KOPT-K1 (cell line): ENCODE data around the gene FRMD8.

ENCODE experiments used
- H3K27ac ChIP-seq: fragments of 200-600 bp; sonication (generic); 2 replicates; pipeline ENCODE4 v1.5.1; 2016; ENCODE audit warnings: antibody characterized with exemption, mild to moderate bottlenecking, low read depth, low read length; ENCODE audit not compliant: poor library complexity, severe bottlenecking
- H3K36me3 ChIP-seq: fragments of 200-600 bp; sonication (generic); 2 replicates; pipeline ENCODE4 v1.5.1; 2017; ENCODE audit warnings: antibody characterized with exemption, mild to moderate bottlenecking, low read length, moderate library complexity; ENCODE audit not compliant: insufficient read depth
- H3K9me3 ChIP-seq: fragments of 200-600 bp; sonication (generic); 2 replicates; pipeline ENCODE4 v1.5.1; 2017; ENCODE audit warnings: antibody characterized with exemption, low read length, mild to moderate bottlenecking; ENCODE audit not compliant: insufficient read depth, poor library complexity, severe bottlenecking

The FRMD8 gene

DNA sequence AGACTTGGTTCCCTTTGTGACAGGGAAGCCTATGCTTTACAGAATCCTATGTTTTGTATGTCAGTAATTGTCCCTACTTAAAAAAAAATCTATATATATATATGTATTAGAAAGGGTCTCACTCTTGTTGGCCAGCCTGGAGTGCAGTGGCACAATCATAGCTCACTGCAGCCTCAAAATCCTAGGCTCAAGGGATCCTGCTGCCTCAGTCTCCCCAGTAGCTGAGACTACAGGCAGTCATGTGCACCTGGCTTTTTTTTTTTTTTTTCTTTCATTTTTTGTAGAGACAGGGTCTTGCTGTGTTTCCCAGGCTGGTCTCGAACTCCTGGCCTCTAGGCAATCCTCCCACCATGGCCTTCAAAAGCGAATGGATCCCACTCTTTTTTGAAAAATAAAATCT, 34.1 kb downstream of the FRMD8 start:
- peak overlapping the region; percentile 99 for H3K27ac ChIP-seq
- H3K9me3 ChIP-seq = no peaks in the 10 kb centered on the region
- H3K36me3 ChIP-seq = 0 out of 2 replicates have a peak, but pooled peaks cover 12% of the 10 kb centered on the region

DNA sequence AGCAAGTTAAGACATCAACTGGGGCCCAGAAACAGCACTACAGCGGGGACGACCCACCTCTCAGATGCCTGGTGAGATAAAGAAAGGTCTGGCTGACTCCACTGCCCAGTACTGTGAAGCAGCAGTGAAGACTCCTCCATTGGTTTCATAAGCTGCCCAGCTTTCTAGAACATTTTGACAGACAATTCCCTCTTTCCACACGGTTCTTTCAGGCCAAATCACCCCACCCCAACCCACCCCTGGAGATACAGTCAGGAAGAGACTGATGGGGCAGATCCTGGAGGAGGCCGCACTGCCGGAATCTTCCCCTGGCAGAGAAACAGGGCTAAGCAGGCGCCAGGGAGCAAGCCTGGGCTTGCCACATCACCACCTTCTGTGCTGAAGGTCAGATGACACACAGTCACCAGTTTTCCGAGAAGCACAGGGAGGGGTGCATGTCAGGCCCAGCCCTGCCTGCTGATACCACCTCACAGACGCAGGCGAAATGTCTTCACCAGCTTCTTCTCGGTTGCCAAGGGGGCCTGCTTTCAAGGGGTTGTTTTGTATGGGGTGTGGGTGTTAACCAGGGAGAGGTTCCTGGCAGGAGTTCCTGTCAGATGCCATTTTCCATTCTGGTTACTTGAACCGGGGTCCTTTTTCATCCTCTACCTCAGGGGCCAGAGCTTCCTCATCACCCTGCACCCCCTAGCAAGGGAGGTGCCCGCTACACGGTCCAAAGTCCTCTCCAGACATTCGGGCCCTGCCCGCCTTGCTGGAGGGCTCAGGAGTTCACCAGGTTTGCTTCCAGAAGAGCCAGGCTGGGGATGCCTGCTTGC, 34.7 kb downstream of the FRMD8 start:
- no peaks in the 10 kb centered on the region for H3K9me3 ChIP-seq
- H3K36me3 ChIP-seq = peaks cover 19% of the 10 kb centered on the region; the same call in 1 of the 2 replicates
- peak overlapping the region; percentile 99 for H3K27ac ChIP-seq

DNA sequence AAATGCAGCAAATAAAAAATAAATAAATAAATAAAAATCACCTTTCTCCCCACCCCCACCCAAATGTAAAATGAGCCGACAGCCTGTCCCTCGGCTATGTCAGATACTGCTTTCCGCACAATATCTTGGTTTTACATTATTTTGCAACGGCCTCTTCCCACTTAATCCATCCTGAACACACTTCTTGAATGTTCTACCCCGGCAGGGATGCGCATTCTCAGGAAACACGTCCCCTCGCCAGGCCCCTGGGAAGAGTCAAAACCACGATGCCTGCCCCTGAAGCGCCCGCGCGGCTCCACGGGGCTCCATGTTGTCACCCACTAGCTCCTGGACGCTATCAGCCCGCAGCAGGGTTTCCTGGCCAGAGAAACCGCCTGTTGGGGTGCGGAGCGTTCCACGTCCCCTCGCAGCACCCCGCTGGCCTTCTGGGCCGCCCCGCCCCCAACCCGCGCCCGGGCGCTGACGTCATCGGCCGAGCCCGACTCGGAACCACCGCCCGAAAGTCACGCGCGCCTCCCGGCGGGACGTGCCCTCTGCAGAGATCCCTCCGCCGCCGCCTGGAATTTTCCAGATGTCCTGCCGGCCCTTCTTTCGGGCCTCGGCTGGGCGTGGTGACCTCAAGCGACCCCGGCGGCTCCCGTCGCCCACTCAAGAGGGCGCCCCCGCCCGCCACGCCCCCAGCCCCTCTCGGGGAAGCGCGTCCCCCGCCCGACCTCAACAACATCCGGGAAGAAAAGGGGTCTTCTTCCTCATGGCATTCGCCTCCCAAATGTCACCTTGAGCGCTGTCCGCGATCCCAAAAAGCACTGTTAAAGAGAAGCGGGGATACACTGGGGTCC, 35.6 kb downstream of the FRMD8 start:
- Histone ChIP-seq H3K36me3 (peaks cover 27% of the 10 kb centered on the region), H3K27ac (peak overlapping the region; percentile 99), H3K9me3 (no peaks in the 10 kb centered on the region)

DNA sequence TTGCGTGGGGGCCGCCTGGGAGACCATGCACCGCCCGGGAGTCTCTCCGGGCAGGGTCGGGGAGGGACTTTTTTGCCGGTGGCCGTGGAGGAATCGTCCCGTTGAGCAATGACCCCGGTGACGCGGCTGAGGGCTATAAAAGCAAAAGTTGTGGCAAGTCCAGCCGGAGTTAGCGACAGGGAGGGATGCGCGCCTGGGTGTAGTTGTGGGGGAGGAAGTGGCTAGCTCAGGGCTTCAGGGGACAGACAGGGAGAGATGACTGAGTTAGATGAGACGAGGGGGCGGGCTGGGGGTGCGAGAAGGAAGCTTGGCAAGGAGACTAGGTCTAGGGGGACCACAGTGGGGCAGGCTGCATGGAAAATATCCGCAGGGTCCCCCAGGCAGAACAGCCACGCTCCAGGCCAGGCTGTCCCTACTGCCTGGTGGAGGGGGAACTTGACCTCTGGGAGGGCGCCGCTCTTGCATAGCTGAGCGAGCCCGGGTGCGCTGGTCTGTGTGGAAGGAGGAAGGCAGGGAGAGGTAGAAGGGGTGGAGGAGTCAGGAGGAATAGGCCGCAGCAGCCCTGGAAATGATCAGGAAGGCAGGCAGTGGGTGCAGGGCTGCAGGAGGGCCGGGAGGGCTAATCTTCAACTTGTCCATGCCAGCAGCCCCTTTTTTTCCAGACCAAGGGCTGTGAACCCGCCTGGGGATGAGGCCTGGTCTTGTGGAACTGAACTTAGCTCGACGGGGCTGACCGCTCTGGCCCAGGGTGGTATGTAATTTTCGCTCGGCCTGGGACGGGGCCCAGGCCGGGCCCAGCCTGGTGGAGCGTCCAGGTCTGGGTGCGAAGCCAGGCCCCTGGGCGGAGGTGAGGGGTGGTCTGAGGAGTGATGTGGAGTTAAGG, 36.4 kb downstream of the FRMD8 start, which contains the start of gene NEAT1:
TSS of gene NEAT1 (plus strand) at position 166 of the 883 bp plus-strand sequence.
- H3K27ac ChIP-seq = peak within 1 kb of the TSS; percentile 99
- no peaks in the 10 kb centered on the region for H3K9me3 ChIP-seq
- peaks cover 30% of the 10 kb centered on the region for H3K36me3 ChIP-seq

DNA sequence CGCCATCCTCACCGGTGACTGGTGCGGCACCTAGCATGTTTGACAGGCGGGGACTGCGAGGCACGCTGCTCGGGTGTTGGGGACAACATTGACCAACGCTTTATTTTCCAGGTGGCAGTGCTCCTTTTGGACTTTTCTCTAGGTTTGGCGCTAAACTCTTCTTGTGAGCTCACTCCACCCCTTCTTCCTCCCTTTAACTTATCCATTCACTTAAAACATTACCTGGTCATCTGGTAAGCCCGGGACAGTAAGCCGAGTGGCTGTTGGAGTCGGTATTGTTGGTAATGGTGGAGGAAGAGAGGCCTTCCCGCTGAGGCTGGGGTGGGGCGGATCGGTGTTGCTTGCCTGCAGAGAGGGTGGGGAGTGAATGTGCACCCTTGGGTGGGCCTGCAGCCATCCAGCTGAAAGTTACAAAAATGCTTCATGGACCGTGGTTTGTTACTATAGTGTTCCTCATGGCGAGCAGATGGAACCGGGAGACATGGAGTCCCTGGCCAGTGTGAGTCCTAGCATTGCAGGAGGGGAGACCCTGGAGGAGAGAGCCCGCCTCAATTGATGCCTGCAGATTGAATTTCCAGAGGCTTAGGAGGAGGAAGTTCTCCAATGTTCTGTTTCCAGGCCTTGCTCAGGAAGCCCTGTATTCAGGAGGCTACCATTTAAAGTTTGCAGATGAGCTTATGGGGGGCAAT, 37.2 kb downstream of the FRMD8 start:
- H3K27ac ChIP-seq = peak overlapping the region; percentile 99
- H3K36me3 ChIP-seq = peaks cover 30% of the 10 kb centered on the region
- H3K9me3 ChIP-seq = no peaks in the 10 kb centered on the region

DNA sequence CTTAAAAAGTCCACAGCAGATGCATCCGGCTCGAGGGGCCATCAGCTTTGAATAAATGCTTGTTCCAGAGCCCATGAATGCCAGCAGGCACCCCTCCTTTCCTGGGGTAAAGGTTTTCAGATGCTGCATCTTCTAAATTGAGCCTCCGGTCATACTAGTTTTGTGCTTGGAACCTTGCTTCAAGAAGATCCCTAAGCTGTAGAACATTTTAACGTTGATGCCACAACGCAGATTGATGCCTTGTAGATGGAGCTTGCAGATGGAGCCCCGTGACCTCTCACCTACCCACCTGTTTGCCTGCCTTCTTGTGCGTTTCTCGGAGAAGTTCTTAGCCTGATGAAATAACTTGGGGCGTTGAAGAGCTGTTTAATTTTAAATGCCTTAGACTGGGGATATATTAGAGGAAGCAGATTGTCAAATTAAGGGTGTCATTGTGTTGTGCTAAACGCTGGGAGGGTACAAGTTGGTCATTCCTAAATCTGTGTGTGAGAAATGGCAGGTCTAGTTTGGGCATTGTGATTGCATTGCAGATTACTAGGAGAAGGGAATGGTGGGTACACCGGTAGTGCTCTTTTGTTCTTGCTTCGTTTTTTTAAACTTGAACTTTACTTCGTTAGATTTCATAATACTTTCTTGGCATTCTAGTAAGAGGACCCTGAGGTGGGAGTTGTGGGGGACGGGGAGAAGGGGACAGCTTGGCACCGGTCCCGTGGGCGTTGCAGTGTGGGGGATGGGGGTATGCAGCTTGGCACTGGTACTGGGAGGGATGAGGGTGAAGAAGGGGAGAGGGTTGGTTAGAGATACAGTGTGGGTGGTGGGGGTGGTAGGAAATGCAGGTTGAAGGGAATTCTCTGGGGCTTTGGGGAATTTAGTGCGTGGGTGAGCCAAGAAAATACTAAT, 38.0 kb downstream of the FRMD8 start:
- Histone ChIP-seq H3K27ac (peak overlapping the region; percentile 99), H3K9me3 (no peaks in the 10 kb centered on the region), H3K36me3 (peaks cover 30% of the 10 kb centered on the region)

DNA sequence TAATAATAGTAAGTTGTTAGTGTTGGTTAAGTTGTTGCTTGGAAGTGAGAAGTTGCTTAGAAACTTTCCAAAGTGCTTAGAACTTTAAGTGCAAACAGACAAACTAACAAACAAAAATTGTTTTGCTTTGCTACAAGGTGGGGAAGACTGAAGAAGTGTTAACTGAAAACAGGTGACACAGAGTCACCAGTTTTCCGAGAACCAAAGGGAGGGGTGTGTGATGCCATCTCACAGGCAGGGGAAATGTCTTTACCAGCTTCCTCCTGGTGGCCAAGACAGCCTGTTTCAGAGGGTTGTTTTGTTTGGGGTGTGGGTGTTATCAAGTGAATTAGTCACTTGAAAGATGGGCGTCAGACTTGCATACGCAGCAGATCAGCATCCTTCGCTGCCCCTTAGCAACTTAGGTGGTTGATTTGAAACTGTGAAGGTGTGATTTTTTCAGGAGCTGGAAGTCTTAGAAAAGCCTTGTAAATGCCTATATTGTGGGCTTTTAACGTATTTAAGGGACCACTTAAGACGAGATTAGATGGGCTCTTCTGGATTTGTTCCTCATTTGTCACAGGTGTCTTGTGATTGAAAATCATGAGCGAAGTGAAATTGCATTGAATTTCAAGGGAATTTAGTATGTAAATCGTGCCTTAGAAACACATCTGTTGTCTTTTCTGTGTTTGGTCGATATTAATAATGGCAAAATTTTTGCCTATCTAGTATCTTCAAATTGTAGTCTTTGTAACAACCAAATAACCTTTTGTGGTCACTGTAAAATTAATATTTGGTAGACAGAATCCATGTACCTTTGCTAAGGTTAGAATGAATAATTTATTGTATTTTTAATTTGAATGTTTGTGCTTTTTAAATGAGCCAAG, 38.9 kb downstream of the FRMD8 start:
- Histone ChIP-seq H3K36me3 (peaks cover 30% of the 10 kb centered on the region), H3K27ac (peak overlapping the region; percentile 99), H3K9me3 (no peaks in the 10 kb centered on the region)

DNA sequence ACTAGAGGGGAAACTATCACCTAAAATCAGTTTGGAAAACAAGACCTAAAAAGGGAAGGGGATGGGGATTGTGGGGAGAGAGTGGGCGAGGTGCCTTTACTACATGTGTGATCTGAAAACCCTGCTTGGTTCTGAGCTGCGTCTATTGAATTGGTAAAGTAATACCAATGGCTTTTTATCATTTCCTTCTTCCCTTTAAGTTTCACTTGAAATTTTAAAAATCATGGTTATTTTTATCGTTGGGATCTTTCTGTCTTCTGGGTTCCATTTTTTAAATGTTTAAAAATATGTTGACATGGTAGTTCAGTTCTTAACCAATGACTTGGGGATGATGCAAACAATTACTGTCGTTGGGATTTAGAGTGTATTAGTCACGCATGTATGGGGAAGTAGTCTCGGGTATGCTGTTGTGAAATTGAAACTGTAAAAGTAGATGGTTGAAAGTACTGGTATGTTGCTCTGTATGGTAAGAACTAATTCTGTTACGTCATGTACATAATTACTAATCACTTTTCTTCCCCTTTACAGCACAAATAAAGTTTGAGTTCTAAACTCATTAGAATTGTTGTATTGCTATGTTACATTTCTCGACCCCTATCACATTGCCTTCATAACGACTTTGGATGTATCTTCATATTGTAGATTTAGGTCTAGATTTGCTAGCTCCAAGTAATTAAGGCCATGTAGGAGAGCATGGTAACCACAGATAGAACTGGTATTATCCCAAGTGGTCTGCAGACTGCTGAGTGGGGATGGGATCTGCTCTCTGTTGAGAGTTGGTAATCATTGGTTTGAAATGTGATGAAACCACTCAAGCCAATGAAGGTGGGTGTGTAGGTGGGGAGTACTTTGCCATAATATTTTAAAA, 39.8 kb downstream of the FRMD8 start:
- H3K36me3 ChIP-seq = peaks cover 30% of the 10 kb centered on the region
- H3K27ac ChIP-seq = peak overlapping the region; percentile 99
- no peaks in the 10 kb centered on the region for H3K9me3 ChIP-seq

DNA sequence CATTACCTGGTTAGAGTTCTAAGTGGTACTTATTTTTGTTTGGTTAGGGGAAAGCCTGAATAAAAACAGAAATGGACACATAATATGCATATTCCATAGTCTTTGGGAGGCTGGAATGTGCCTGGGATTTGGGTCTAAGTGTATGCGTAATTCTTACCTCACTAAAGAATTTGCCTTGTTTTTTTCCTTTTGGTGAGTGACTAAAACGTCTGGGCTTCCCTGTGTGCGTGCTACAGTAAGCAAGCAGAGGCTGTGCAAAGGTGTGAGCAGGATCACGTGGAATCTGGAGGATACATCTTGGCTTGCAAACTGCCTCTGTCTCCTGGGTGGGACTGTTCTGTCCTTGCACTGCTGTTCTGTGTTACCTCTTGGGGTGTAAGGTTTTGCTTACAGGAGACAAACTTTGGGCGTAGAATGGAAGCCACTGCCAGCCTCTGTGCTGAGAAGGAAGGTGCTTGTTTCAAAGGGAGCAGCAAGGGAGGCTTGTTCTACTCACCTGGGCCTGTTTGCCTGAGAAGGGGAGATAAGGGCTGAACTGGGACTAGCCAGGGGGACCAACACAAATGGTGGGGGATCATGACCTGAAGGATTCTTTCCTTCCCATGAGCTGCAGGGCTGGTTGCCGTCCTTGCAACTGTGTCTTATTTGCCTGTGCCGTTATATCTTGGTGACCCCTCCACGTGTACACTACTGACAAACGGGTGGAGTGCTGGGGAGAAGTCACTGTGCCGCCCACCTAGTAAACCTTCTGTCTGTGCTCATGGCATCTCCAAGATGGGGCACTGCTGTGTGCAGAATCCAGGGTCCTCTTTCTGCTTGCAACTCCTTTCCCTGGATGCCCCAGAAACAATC, 40.6 kb downstream of the FRMD8 start:
- Histone ChIP-seq H3K27ac (peak overlapping the region; percentile 99), H3K36me3 (peaks cover 30% of the 10 kb centered on the region), H3K9me3 (no peaks in the 10 kb centered on the region)

DNA sequence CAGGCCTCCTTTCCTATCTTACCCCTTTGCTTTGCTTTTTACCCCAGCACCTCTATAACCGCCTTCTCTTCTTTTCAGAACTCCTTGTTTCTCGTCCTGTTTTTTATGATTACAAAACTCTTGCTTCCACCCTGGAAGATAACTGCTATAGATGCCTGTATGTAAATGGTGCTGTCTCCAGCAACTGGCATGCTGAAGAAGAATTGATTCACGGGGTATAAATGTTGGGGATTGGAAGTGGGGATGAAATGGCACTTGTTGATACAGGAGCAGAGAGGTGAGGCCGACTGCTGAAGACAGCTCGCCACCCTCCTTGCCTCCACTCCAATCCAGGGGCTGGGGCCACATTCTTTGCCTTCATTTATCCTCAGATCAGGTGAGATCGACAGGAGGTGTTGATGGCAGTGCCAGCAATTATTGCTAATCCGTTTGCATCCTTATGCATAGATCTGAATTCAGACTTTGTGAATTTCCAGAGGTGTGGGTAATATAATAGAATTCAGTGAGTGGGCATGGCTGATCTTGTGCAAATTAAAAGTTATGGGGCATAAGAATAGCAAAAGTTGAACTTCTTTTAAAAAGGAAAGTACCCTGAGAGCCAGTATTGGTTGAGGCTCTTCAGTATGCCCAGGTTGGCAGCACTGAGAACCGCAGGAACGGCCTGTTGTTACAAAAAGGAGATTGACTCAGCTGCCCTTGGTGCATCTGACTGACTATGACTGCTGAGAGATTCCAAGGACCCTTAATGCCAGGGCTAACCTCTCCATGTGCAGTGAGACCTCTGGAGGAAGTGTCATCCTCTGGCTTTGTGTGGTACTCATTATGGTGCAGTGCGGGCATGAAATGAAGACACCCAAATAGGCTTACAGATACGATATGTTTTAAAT, 41.5 kb downstream of the FRMD8 start:
- no peaks in the 10 kb centered on the region for H3K9me3 ChIP-seq
- H3K36me3 ChIP-seq = peaks cover 30% of the 10 kb centered on the region
- peak overlapping the region; percentile 99 for H3K27ac ChIP-seq
